GM21576 (cell line): Measurements from ENCODE around the gene PRDM16.

Source experiments
- ATAC-seq: cut with Tn5 transposase; IDR thresholded peaks from one replicate; pipeline ENCODE4 v1.9.1; 2021; ENCODE audit warnings: mild to moderate bottlenecking, moderate library complexity; ENCODE audit not compliant: unreplicated experiment

Gene PRDM16

DNA sequence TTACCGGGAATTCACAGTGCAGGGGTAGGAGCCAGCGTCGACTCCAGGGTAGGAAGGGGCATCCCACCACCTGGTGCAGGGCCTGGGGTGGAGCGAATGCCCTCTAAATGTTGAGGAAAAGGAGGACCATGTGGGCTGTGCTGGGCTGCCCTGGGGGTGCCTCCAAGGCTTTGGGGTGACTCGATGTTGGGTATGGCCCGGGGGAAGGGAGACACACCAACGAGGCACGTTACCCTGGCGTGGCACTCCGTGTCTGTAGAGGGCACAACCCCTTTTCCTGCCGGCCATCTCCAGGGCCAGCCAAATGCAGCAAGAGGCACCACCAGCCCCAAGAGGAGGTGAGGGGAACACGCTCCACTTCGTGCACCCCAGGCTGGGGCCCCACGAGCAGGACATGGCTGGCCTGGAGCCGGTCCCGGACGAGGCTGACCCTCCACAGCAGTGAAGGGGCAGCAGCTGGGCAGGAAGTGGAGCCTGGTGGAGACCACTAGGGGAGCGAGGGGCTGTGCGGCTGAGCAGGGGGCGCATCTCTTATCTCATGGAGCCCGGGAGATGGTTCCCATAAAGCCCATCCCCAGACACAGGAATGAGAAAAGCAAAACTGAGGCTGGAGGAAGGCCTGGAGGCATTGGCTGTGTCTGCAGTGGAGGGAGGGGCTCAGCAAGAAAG is 36.5 kb upstream of the PRDM16 start:
- ATAC-seq = no peak

DNA sequence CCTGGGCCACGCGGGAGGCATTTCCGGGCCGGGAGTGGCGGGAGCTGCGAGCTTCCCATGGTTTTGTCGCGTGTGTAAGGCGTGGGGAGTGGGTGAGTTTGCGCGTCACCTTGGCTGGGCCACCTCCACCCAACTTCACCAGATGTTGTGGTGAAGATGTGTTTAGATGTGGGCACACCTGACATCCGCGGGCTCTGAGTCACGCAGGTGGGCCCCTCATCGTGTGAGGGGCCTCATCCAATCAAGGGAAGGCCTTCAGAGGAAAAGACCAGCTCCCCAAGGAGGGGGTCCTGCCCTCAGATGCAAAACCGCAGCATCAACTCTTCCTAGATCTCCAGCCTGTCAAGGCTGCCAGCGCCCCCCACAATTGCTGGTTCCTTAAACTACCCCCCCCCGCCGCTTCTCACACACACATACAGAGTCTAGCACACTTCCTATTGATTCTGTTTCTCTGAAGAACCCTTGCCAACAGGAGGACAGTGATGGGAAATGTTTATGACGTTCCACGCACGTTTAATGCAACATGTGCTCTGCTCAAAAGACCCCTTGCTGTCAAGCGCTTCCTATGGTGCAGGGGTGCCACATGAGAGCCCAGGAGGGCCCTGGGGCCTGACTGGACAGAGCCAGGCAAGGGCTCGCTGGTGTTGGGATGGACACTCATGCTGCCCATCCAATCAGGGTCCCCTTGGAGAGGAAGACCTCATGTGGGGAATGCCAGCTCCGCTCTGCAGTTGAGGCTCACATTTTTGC is 35.8 kb upstream of the PRDM16 start:
- no peak for ATAC-seq

DNA sequence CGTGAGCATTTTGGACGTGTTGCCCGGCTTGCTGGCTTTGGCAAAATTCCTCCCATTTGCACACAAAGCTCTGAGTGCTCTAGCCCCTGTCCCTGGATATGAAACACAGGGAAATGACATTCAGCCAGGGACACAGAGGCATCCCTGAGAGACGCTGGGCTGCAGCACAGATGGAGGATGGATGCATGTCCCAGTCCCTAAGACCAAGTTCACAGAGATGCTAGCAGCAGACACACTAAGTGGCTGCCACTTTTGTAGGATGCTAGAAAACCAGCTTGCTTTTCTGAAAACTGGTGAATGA is 35.3 kb upstream of the PRDM16 start:
- ATAC-seq = no peak

DNA sequence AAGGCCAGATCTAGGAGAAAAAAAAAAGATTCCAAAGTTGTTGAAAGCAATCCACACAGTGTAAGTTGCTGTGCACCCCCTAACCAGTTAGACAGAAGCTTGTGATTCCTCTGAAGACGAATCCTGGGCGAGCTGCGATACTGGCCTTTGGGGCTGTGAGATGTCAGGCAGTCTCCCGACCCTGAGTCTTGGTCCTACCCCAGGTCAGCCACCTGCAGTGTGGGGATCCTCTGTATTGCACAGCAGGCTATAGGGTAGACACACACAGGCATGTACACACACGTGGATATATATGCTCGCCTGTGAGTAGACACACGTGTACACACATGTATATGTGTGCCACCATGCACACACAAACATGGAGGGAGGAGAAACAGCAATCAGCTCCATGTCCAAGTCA is 34.8 kb upstream of the PRDM16 start:
- ATAC-seq = no peak

DNA sequence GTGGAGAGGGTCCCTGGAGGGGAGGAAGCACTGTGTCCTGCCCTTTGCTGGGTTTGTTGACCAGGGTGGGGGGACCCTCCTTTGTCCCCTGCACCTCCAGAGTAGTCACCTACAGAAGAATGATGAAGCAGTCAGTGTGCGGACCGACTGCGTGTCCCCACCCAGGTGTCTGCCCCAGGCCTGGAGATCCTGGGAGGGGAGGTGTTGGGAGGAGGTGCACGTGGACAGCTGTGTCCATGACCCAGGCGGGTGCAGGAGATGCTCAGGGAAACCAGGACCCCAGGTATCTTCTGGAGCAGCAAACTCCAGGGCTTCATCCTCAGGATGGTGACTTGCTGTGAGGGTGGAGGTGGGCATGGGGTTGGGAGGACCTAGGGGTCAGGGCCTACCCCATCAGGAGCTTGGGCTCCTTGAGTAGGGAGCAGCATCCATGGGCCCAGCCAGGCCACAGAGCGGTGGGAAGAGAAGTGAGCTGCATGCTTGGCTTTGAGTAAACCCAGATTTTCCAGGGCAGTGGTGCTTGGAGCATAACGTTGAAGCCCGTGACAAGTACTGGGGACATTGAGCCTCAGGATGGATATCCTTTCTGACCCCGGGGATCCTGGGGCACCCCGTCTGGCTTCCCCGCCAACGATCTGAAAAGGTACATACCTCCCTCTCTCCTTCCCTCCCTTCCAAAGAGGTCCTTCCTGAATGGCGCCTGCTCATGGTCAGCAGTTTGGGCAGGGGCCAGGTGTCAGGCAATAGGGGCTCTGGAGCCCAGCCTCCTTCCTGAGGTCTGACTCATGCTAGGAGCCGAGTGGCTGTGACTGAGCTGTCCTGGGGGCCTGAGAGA is 34.1 kb upstream of the PRDM16 start:
- ATAC-seq = no peak

DNA sequence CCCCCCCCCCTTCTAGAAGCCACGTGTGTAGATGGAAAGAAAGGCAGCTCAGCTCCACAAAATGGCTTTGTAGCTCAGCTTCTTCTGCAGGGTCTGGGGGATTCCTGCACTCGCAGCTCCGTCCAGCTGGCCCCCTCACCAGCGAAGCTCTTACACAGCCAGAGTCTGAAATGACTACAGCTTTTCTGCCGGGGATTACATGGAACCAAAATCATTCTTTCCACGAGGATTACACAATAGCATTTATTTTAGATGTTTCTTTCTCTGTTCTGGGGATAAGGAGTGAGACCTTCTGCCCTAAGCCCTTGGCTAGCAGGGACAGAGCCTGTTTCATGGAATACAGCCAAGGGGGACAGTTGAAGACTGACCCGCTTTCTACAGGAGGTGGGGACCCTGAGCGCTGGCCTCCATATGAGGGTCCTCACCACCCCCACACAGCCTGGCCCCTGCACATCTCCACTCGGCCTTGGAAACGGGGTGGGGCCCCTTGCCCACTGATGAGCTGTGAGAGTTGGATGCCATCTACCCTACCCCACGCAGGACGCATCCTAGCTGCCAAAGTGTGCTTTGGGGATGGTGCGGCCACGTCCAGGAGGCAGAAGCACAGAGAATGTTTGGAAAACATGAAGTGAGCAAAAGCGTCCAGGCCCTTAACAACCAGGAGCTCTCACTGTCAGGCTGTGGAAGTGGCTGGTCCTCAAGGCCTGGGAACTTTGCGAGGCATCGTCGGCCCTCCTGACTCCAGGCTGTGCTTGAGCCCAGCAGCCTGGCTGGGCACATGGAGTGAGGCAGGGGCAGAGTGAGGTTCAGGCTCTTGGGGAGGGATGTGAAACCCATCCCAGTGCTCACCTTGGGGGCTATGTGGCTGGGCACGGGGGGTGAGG is 33.2 kb upstream of the PRDM16 start:
- ATAC-seq = no peak

DNA sequence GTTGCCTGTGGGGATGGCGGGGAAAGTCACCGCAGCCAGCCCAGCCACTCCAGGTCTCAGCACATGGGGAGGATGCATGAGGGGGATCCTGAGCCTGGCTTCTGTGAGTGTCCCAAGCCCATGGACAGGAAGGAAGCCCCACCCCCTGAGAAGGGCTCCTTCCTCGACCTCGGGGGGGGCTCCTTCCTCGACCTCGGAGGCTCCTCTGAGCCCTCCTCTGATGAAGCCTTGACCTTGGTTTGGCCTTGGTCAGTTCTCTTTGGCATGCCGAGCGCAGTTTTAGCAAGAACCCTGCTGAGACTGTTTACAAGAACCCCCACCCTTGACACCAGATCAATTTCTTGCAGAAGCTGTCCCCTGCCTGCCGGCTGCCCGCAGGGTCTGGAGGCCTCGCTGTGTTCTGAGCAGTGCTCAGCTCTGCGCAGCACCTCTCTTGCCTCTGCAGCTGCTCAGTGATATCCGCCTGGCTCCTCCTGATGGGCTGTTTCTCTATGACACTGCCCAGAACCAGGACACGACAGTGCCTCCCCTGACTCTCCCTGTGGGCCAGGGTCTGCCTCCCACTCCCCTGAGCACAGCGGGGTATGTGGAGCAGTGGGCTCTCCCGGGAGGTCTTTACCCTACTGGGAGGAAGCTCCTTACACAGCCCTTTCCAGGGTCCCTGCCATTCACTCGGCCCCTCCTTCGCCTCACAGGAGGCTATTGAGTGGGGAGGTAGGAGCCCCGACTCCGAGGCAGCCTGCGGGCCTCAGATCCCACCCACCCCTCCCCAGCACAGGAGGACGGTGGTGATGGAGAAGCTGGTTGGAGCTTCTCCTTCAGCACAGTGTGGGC is 32.3 kb upstream of the PRDM16 start:
- ATAC-seq = no peak

DNA sequence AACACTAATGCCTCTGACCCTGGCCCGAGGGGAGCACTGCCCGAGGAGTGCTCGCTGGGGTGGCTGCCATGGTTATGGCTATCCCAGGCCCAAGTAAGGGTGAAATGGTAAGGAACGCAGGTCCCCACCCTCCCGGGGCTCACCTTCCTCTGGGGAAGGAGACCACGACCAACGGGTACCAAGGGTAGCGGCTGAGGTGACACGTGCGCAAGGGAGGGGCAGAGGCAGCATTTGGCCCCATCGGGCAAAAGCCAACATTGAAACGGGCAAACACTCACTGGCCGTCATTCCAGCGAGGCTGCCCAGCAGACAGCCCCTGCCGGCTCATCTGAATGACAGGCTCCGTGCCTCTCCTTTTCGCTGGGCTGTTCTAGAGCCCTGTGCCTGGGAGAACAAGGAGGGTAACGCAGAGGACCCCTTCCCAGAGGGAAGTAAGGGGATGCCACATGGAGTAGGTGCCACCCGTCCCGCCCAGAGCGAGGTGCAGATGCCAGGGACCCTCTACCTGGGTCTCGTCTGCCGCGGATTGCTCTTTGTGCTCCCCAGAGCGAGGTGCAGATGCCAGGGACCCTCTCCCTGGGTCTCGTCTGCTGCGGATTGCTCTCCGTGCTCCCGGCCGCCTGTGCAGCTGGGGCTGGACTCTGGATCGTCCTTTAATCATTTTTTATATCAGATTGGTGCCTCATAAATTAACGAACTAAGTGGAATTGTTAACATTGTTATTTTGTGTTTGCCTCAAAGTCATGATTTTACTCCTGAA is 31.5 kb upstream of the PRDM16 start:
- no peak for ATAC-seq

DNA sequence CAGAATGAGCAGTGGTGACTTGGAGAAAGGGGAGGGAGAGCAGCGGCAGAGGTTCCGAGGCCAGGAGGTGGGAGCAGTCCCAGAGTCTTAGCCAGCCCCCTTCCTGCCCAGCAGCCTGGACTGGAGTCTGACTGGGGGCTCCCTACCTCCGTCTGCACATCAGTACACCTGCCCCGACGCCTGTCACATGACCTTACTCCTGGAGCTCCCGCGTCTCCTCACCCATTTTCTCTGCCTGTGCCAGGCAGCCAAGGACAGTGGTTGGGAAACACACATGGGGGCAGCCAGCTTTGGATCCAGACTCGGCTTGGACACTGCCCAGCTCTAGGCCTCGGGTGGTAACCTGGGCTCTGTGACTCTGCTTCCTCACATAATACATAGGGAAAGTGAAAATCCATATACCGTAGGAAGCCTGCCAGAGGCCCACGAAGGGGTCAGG is 30.9 kb upstream of the PRDM16 start:
- ATAC-seq = no peak

DNA sequence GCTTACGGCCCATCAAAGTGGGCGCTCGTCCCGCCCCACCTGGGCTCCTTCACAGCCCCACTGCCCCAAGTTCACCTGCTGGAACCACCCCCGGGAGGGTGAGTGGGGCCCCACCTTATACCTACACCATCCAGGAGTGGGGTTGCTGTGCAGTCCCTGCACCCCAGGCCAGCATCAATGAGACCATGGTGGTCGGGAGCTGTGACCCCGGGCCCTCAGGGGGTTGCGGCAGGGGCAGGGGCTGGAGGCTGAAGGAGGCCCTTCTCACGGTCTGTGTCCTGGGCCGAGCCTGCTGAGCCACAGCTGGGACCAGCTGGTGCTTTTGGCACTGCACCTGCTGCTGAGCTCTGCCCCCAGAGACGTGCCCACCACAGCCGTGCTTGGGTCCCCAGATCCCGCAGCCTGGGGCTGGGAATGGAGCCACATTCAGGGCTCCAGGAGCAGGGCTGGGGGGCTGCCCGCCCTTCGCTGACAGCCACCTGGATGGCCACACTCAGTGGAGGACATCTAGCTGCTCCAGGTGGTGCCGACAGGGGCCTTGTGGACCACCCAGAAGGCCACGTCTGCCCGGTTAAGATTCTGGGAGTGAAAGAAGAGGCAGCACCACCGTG is 30.3 kb upstream of the PRDM16 start:
- ATAC-seq = no peak

DNA sequence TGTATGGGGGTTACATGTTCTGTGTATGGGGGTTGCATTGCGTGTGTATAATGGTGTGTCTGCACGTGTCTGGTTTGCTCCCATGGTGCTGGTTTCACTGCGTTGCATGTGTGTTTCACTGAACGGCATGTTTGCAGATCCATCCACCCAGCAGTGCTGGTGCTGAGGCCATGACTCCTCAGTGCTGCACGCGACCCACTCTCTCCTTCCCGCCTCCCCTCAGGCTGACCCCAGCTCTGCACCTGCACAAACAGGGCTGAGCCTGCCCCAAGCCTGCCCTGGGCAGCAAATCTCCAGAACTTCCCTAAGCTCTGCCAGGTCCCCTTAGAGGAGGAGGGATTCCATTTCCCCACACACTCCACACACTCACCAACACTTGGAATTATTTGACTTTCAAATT is 29.0 kb upstream of the PRDM16 start:
- ATAC-seq = no peak

DNA sequence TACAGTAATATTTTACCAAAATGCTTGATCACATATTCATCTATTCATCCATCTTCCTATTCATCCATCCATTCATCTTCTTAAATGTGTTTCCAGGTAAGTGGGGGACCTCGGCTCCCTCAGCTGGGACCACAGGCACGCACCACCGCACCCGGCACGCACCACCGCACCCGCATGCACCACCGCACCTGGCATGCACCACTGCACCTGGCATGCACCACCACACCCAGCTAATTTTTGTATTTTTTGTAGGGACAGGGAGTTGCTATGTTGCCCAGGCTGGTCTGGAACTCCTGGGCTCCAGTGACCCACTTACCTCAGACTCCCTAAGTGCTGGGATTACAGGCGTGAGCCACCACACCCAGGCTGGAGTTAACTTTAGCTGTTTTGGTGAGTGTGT is 26.5 kb upstream of the PRDM16 start:
- no peak for ATAC-seq

DNA sequence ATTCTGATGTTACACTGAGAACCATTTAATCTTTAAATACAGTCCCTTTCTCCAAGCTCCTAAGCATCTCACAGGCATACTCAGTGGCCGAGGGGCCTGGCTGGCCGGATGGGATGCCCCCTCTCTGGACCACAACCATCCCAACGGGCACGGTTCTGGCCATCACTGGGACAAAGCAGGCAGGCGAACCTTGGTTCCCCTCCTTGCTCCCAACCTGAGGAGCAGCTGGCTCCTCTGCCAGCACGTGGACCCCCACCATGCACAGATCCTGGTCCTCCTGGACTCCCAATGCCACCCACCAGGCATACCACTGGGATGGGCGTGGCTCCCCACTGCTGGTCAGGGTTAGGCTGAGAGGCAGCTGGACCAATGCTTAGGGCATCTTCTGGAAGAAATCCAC is 19.8 kb upstream of the PRDM16 start:
- no peak for ATAC-seq

DNA sequence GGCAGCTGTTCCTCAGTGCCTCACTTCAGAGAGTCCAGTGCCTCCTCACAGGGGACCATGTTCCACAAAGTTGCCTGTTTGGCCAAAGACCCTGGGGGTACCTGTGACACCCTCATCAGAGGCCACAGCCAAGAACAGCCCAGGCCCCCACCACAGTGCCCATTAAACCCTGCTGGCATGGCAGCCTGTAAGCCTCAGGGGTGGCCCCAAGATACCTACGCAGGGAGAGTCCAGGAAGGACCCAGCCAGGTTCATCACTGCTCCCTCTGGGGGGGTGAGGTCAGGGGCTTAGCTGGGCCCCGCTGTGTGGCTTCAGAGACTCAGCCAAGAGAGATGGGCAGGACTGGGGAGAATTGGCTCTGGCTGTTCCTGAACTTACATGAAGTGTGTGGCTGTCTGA is 19.1 kb upstream of the PRDM16 start:
- ATAC-seq = no peak

DNA sequence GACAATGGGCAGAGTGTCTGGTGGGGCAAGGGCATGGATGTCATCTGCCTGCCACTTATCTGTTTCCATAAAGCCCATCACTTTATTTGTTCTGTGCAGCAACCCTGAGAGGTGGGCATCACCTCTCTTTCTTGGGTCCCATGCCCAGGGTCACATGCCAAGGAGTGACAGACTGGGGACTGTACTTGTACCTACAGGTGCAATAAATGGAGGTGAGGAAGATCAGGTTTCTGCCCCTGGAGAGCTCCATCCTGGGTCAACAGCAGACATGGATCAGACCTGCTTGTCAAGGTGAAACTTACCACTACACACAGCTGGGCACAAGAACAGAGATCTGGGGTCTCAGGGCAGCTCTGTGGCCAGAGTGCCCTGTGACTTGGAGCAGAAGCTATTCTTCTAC is 18.4 kb upstream of the PRDM16 start:
- no peak for ATAC-seq

DNA sequence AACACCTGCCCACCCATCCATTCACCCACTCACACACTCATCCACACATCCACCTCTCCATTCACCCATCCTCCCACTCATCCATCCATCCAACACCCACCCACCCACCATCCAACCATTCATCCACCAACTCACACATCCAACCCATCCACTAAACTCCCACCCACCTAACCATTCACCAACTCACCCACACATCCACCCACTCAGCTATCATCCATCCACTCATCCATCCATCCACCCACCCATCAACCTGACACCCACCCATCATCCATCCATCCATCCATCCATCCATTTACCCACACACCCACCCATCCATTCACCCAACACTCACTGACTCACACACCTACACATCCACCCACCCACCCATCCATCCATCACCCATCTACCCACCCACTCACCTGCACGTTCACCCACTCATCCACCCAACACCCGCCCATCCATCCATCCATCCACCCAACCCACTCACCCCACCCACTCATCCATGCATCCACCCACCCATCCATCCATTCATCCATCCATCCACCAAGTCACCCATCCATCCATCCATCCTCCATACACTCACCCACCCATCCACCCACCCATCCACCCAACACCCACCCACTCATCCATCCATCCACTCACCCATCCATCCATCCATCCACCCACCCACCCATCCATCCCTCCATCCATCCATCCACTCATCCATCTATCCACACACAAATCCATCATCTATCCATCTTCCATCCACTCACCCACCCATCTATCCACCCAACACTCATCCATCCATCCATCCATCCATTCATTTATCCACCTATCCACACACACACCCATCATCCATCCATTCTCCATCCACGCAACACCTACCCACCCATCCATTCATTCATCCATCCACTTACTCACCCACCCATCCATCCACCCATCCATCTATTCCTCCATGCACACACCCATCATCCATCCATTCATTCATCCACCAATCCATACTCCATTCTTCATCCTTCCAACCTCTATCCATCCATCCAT is 17.4 kb upstream of the PRDM16 start:
- ATAC-seq = no peak

DNA sequence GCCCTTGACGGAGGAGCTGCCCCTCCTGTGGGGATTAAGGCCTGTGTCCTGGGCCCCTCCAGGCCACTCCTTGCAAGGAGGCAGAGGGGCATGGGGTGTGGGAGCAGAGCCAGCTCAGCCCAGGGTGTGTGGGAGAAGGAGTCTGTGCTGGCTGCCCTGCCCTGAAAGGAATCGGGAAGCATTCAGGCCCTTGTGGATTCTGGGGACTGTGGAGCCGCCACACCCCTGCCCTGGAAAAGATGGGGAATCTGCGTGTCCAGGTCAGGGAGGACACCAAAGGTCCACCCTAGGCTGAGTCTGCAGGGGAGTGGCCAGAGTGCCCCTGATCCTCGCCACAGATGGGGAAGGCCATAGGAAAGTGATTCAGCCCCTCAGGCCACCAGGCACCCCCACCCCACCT is 16.5 kb upstream of the PRDM16 start:
- ATAC-seq = no peak
